Measurements from ENCODE around the gene CCDC150.

GRCh38 chr2:196607073-196607472 lies 32.4 kb upstream of the CCDC150 start:
- TF ChIP-seq CTCF (conservative IDR thresholded peaks at IDR 0.05 in 1 of 2, IDR thresholded peaks at IDR 0.05 in 1 of 2; ENCODE audit: extremely low read depth in 1 of 2, insufficient read depth in 1 of 2, low read depth in 1 of 2, low read length in 2 of 2) (no peak), EZH2 (IDR thresholded peaks at IDR 0.05; ENCODE audit: borderline replicate concordance, low read length) (no peak)
